Keratinocyte (primary cell): Measurements from ENCODE around the gene BPTF. TPM values are rescaled to one million over a fixed set of nuclear protein-coding genes. Genes with fewer than 3 reads are reported as not detected.

Source experiments
- DNase-seq: peaks from one replicate; pipeline ENCODE4 v3.0.0-alpha.2; 2011; ENCODE audit warnings: low read depth, missing footprints, low spot score
- FAIRE-seq: peaks from 2 replicates; lab custom pipeline; 2011; peaks lifted over from hg19 to GRCh38; lab: Jason Lieb, UNC
- H2AFZ ChIP-seq: 2 replicates; pipeline ENCODE4 v1.6.0; 2012; ENCODE audit warnings: low read length, control low read depth, inconsistent platforms; ENCODE audit not compliant: control insufficient read depth
- H3K27ac ChIP-seq: 2 replicates; pipeline ENCODE4 v1.5.1; 2011; ENCODE audit warnings: low read length; ENCODE audit not compliant: control insufficient read depth, insufficient read depth
- H3K27me3 ChIP-seq: 3 replicates; pipeline ENCODE4 v1.6.0; 2011; ENCODE audit warnings: low read length; ENCODE audit not compliant: control insufficient read depth, insufficient read depth; ENCODE audit errors: extremely low read depth
- H3K36me3 ChIP-seq, 2 experiments: 2 replicates in 1 of 2; 3 replicates in 1 of 2; pipeline ENCODE4 v1.5.1; 2011; ENCODE audit warnings: low read length in 2 of 2, mild to moderate bottlenecking in 1 of 2; ENCODE audit not compliant: control insufficient read depth in 2 of 2, insufficient read depth in 2 of 2; ENCODE audit errors: extremely low read depth in 1 of 2
- H3K4me1 ChIP-seq: 3 replicates; pipeline ENCODE4 v1.5.1; 2011; ENCODE audit warnings: low read length; ENCODE audit not compliant: control insufficient read depth, insufficient read depth; ENCODE audit errors: extremely low read depth
- H3K4me2 ChIP-seq: 3 replicates; pipeline ENCODE4 v1.6.0; 2011; ENCODE audit warnings: low read depth, low read length; ENCODE audit not compliant: control insufficient read depth, insufficient read depth; ENCODE audit errors: extremely low read depth
- H3K4me3 ChIP-seq, 3 experiments: fragments of 200-600 bp in 1 of 3; sonication (generic) in 1 of 3; 2 replicates in 2 of 3; 3 replicates in 1 of 3; pipeline ENCODE4 v1.5.1; 2011 to 2016; ENCODE audit warnings: low read length in 3 of 3, mild to moderate bottlenecking in 3 of 3, control low read depth in 2 of 3, inconsistent platforms in 1 of 3, low read depth in 1 of 3, mixed read lengths in 1 of 3, mixed run types in 1 of 3, moderate library complexity in 1 of 3; ENCODE audit not compliant: control insufficient read depth in 2 of 3, insufficient read depth in 2 of 3; ENCODE audit errors: extremely low read depth in 1 of 3
- H3K79me2 ChIP-seq: 2 replicates; pipeline ENCODE4 v1.6.0; 2012; ENCODE audit warnings: low read length; ENCODE audit not compliant: control insufficient read depth, insufficient read depth
- H3K9ac ChIP-seq: 3 replicates; pipeline ENCODE4 v1.6.0; 2011; ENCODE audit warnings: low read length; ENCODE audit not compliant: control insufficient read depth, insufficient read depth; ENCODE audit errors: extremely low read depth
- H3K9me1 ChIP-seq: 3 replicates; pipeline ENCODE4 v1.6.0; 2011; ENCODE audit warnings: low read length; ENCODE audit not compliant: control insufficient read depth, insufficient read depth; ENCODE audit errors: extremely low read depth
- H3K9me3 ChIP-seq: 2 replicates; pipeline ENCODE4 v1.5.1; 2012; ENCODE audit warnings: low read depth, low read length; ENCODE audit not compliant: control insufficient read depth
- H4K20me1 ChIP-seq: 3 replicates; pipeline ENCODE4 v1.6.0; 2011; ENCODE audit warnings: low read length; ENCODE audit not compliant: control insufficient read depth, insufficient read depth; ENCODE audit errors: extremely low read depth
- EZH2 ChIP-seq: IDR thresholded peaks from one replicate; pipeline ENCODE4 v1.6.1; 2012; ENCODE audit warnings: inconsistent platforms, mild to moderate bottlenecking, low read length, moderate library complexity
- dilution Hi-C: fragments of 300-500 bp; cut with MboI; formaldehyde crosslinking; loops from one replicate; pipeline ENCODE4 v1.7.0; 2020; ENCODE audit warnings: low sequenced_read_pairs; ENCODE audit not compliant: extremely low pct_ligation_motif_present
- polyA plus RNA-seq, 5 experiments: library from polyadenylated mRNA; depleted of rRNA in 3 of 5; stranded (reverse) in 3 of 5; stranded (forward) in 1 of 5; unstranded in 1 of 5; fragments of >200 nt; gene quantifications; 1 replicate in 1 of 5; 2 replicates in 3 of 5; 3 replicates in 1 of 5; pipeline versions ENCODE4 v1.2.1 to v1.2.3, GENCODE V29; 2011 to 2012; ENCODE audit warnings: missing spikeins in 2 of 5, low read depth in 1 of 5, low replicate concordance in 1 of 5
- TF ChIP-seq, protein P1 (sequence below), 3 experiments: IDR thresholded peaks in 1 of 3; conservative IDR thresholded peaks in 1 of 3; optimal IDR thresholded peaks in 1 of 3; 2 replicates in 2 of 3; 3 replicates in 1 of 3; pipeline versions ENCODE3 to v1.5.1; 2011; ENCODE audit warnings: low read length in 3 of 3, mild to moderate bottlenecking in 3 of 3, moderate library complexity in 2 of 3, control low read depth in 1 of 3, inconsistent platforms in 1 of 3; ENCODE audit not compliant: insufficient read depth in 2 of 3; ENCODE audit errors: extremely low read depth in 1 of 3

The BPTF gene
- polyA plus RNA-seq, 1 donor (not counting 4 experiments of a cell fraction or from before 2014, with no cell fraction given) = 28.3 TPM

DNA sequence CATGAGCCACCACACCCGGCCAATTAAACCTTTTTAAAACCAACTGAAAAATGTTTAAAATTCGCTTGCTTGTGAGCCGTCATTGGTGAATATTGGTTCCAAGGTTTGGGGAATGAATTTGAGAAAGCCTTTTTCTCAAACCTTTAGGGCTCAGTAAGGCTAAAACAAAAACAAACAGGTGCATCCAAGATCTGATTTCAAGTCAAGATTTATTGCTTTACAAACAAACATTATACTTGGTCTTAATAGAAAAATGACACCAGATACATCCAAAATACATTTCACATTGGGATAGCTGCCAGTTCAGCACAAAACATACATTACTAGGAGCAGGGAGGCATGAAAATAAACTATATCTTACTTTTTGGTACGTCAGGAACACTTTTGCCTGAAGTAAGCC, 165.6 kb downstream of the BPTF start:
- TF ChIP-seq EZH2 = no peak
- TF ChIP-seq, protein P1, sequence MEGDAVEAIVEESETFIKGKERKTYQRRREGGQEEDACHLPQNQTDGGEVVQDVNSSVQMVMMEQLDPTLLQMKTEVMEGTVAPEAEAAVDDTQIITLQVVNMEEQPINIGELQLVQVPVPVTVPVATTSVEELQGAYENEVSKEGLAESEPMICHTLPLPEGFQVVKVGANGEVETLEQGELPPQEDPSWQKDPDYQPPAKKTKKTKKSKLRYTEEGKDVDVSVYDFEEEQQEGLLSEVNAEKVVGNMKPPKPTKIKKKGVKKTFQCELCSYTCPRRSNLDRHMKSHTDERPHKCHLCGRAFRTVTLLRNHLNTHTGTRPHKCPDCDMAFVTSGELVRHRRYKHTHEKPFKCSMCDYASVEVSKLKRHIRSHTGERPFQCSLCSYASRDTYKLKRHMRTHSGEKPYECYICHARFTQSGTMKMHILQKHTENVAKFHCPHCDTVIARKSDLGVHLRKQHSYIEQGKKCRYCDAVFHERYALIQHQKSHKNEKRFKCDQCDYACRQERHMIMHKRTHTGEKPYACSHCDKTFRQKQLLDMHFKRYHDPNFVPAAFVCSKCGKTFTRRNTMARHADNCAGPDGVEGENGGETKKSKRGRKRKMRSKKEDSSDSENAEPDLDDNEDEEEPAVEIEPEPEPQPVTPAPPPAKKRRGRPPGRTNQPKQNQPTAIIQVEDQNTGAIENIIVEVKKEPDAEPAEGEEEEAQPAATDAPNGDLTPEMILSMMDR (optimal IDR thresholded peaks at IDR 0.05 in 1 of 3, IDR thresholded peaks at IDR 0.05 in 1 of 3, conservative IDR thresholded peaks at IDR 0.05 in 1 of 3; ENCODE audit: extremely low read depth in 1 of 3, insufficient read depth in 2 of 3, low read length in 3 of 3) = no peak
- FAIRE-seq = no peak
- H3K9me3 ChIP-seq = no peaks in the 10 kb centered on the region
- no peak for DNase-seq
- no peaks in the 10 kb centered on the region for H3K79me2 ChIP-seq
- no peaks in the 10 kb centered on the region for H3K27me3 ChIP-seq
- dilution Hi-C loops = no loop called here
- no peaks in the 10 kb centered on the region for H3K9me1 ChIP-seq
- H3K9ac ChIP-seq = no peak overlapping the region
- H3K4me3 ChIP-seq = no peak overlapping the region
- no peak overlapping the region for H3K27ac ChIP-seq
- no peaks in the 10 kb centered on the region for H4K20me1 ChIP-seq
- H3K36me3 ChIP-seq = no peaks in the 10 kb centered on the region
- H2AFZ ChIP-seq = no peak overlapping the region
- peaks cover 18% of the 10 kb centered on the region for H3K4me1 ChIP-seq
- no peak overlapping the region for H3K4me2 ChIP-seq

DNA sequence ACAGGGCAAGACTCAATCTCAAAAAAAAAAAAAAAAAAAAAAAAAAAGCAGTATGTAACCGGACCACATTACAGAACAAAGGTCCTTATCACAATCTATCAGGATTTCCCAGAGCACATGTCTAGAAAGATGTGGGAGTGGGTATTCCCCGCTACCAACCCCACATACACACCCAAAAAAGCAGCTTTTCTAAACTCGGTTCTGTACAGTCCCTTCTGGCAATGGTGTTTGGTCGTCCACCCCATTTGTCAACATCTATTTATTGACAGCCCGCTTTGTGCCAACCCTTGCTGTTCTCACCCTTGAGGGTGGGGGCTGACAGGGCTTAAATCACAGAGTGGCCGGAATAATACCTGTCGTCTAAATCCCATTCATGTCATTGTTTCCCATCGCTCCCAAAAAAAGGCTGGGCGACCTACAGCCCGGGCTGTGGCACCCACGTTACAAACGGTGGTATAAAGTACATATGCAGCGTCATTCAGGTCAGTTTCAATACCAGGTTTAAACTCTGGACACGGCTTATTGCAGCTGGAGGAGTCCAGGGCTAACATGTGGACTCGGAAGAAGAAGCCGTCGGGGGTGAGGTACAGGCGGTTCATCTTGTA, 167.3 kb downstream of the BPTF start:
- dilution Hi-C loops = no loop called here
- Histone ChIP-seq H3K79me2 (no peaks in the 10 kb centered on the region), H3K27me3 (no peaks in the 10 kb centered on the region), H3K36me3 (no peaks in the 10 kb centered on the region), H3K9me3 (no peaks in the 10 kb centered on the region), H3K9ac (peak overlapping the region; percentile 75), H3K9me1 (no peaks in the 10 kb centered on the region), H3K27ac (peak overlapping the region; percentile 54), H3K4me3 (peak overlapping the region; percentile 69 to 81 (median 78)), H3K4me2 (peak overlapping the region; percentile 87), H3K4me1 (peaks cover 21% of the 10 kb centered on the region), H2AFZ (peak overlapping the region; percentile 91), H4K20me1 (no peaks in the 10 kb centered on the region)
- FAIRE-seq (no peak), DNase-seq (no peak)
- TF ChIP-seq EZH2 = no peak
- TF ChIP-seq, protein P1 (optimal IDR thresholded peaks at IDR 0.05 in 1 of 3, IDR thresholded peaks at IDR 0.05 in 1 of 3, conservative IDR thresholded peaks at IDR 0.05 in 1 of 3; ENCODE audit: extremely low read depth in 1 of 3, insufficient read depth in 2 of 3, low read length in 3 of 3) = no peak
